Measurements from ENCODE around the gene AVPR2. TPM values are rescaled to one million over a fixed set of nuclear protein-coding genes. Genes with fewer than 3 reads are reported as not detected.

AVPR2 gene
- total RNA-seq, 1 experiment from 2014 or later: not detected

DNA sequence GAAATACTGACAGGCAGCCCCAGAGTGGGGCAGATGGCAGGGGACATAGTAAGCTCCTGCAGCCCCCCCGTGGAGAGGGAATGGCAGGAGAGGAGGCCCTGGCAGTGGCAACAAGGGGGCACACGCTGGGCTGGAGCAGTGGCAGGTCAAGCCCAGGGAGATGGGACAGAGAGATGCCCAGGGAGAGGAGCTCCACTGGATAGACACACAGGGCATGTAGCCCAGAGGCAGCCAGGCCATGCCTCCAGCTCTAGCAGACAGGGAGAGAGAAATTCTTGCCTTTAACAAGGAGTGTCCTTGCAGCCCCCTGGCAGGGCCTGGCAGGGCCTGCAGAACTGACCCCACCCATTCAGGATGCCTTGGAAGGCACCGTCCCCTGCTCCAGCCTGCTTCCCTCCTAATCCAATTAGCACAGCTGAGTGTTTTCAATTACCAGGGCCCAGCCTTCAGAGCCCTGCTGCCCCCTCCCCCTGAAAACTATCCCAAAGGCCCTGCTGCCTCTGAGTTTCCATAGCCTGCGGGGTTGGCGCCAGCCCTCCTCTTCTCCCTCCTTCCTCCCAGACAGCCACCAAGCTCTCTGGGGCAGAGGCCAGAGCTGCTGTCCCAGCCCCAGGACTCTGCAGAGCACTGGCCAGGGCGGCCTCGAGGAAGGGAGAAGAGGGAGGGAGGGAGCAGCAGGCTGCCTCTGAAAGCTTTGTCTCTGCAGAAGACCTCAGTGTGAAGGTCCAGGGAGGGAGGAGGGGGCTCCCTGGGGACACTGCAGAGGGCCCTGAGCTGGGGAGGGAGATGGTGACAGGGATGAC, 31.0 kb upstream of the AVPR2 start:
- Histone ChIP-seq H3K79me2 (ENCODE audit: insufficient read depth, low read length) (no peaks in the 10 kb centered on the region), H2AFZ (ENCODE audit: low read depth, low read length, poor library complexity, severe bottlenecking) (no peak overlapping the region), H3K9ac (ENCODE audit: low read length) (no peak overlapping the region), H3K27ac (ENCODE audit: low read depth, low read length) (no peak overlapping the region), H3K4me1 (ENCODE audit: control insufficient read depth in 1 of 2, insufficient read depth in 2 of 2, low read length in 2 of 2) (no peaks in the 10 kb centered on the region), H3K27me3 (ENCODE audit: insufficient read depth, low read length) (no peaks in the 10 kb centered on the region), H3K36me3 (ENCODE audit: control insufficient read depth in 1 of 2, insufficient read depth in 2 of 2, low read length in 2 of 2) (no peaks in the 10 kb centered on the region), H3K4me2 (ENCODE audit: low read length) (no peak overlapping the region), H3K9me2 (ENCODE audit: insufficient read depth) (no peaks in the 10 kb centered on the region), H4K20me1 (ENCODE audit: insufficient read depth) (no peaks in the 10 kb centered on the region), H3K4me3 (replicated peaks in 1 of 2; ENCODE audit: low read depth in 1 of 2, low read length in 2 of 2) (no peak overlapping the region), H3K9me3 (ENCODE audit: control insufficient read depth in 1 of 2, insufficient read depth in 1 of 2, low read depth in 1 of 2, low read length in 2 of 2) (no peaks in the 10 kb centered on the region)
- no TSS peak for BruUV-seq (replicated peaks)
- RAD21 ChIA-PET (ENCODE audit: low non-redundant PET in 1 of 2, low total read pairs in 2 of 2, uncharacterized antibody in 2 of 2, unreplicated experiment in 2 of 2): no interaction called here
- TF ChIP-seq EZH2phosphoT487 (IDR thresholded peaks at IDR 0.05; ENCODE audit: borderline replicate concordance): no peak
- intact Hi-C loops (cut with micrococcal nuclease): no loop called here
- CTCF ChIA-PET: no interaction called here
- no peak for DNase-seq (ENCODE audit: low read depth, low spot score)
- ATAC-seq: no peak
- POLR2A ChIA-PET: no interaction called here

DNA sequence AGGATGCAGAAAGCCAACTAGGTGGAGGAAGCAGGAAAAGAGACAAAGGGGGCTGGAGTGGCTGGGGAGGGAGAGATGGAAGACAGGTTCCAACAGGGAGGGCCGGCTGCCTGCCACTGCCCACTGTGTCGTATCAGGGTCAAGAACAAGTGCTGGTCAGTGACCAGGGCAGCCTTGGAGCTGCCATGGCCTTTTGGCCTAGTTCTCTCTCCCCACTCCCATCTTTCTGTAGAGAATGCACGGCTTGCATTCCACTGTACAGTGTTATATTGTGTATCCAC, 30.4 kb upstream of the AVPR2 start:
- Histone ChIP-seq H3K9ac (ENCODE audit: low read length) (no peak overlapping the region), H3K27me3 (ENCODE audit: insufficient read depth, low read length) (no peaks in the 10 kb centered on the region), H3K79me2 (ENCODE audit: insufficient read depth, low read length) (no peaks in the 10 kb centered on the region), H3K36me3 (ENCODE audit: control insufficient read depth in 1 of 2, insufficient read depth in 2 of 2, low read length in 2 of 2) (no peaks in the 10 kb centered on the region), H3K9me2 (ENCODE audit: insufficient read depth) (no peaks in the 10 kb centered on the region), H3K9me3 (ENCODE audit: control insufficient read depth in 1 of 2, insufficient read depth in 1 of 2, low read depth in 1 of 2, low read length in 2 of 2) (no peaks in the 10 kb centered on the region), H3K4me1 (ENCODE audit: control insufficient read depth in 1 of 2, insufficient read depth in 2 of 2, low read length in 2 of 2) (no peaks in the 10 kb centered on the region), H4K20me1 (ENCODE audit: insufficient read depth) (no peaks in the 10 kb centered on the region), H3K4me3 (replicated peaks in 1 of 2; ENCODE audit: low read depth in 1 of 2, low read length in 2 of 2) (no peak overlapping the region), H2AFZ (ENCODE audit: low read depth, low read length, poor library complexity, severe bottlenecking) (no peak overlapping the region), H3K4me2 (ENCODE audit: low read length) (no peak overlapping the region), H3K27ac (ENCODE audit: low read depth, low read length) (no peak overlapping the region)
- no peak for TF ChIP-seq FOSL1 (IDR thresholded peaks at IDR 0.05; ENCODE audit: low read depth)
- TF ChIP-seq, protein P1, sequence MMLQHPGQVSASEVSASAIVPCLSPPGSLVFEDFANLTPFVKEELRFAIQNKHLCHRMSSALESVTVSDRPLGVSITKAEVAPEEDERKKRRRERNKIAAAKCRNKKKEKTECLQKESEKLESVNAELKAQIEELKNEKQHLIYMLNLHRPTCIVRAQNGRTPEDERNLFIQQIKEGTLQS (IDR thresholded peaks at IDR 0.05): no peak
- TF ChIP-seq CEBPB (IDR thresholded peaks at IDR 0.05; ENCODE audit: low read depth): no peak
- TF ChIP-seq, protein P2, sequence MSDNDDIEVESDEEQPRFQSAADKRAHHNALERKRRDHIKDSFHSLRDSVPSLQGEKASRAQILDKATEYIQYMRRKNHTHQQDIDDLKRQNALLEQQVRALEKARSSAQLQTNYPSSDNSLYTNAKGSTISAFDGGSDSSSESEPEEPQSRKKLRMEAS (IDR thresholded peaks at IDR 0.05): no peak
- no peak for TF ChIP-seq SIN3A (IDR thresholded peaks at IDR 0.05; ENCODE audit: low read depth)
- no peak for TF ChIP-seq CBX3 (IDR thresholded peaks at IDR 0.05; ENCODE audit: low read depth)
- TF ChIP-seq JUND (IDR thresholded peaks at IDR 0.05): no peak
- no peak for TF ChIP-seq TCF7L2 (IDR thresholded peaks at IDR 0.05; ENCODE audit: borderline replicate concordance, extremely low read depth, insufficient read depth, insufficient read length)
- no peak for TF ChIP-seq POLR2AphosphoS5 (IDR thresholded peaks at IDR 0.05; ENCODE audit: low read depth, low read length)
- TF ChIP-seq, protein P3, sequence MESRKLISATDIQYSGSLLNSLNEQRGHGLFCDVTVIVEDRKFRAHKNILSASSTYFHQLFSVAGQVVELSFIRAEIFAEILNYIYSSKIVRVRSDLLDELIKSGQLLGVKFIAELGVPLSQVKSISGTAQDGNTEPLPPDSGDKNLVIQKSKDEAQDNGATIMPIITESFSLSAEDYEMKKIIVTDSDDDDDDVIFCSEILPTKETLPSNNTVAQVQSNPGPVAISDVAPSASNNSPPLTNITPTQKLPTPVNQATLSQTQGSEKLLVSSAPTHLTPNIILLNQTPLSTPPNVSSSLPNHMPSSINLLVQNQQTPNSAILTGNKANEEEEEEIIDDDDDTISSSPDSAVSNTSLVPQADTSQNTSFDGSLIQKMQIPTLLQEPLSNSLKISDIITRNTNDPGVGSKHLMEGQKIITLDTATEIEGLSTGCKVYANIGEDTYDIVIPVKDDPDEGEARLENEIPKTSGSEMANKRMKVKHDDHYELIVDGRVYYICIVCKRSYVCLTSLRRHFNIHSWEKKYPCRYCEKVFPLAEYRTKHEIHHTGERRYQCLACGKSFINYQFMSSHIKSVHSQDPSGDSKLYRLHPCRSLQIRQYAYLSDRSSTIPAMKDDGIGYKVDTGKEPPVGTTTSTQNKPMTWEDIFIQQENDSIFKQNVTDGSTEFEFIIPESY (IDR thresholded peaks at IDR 0.05; ENCODE audit: extremely low read depth, insufficient replicate concordance, low read length): no peak
- no peak for TF ChIP-seq EZH2 (IDR thresholded peaks at IDR 0.05)
- no peak for TF ChIP-seq POLR2A (IDR thresholded peaks at IDR 0.05; ENCODE audit: borderline replicate concordance, extremely low read depth, insufficient read depth, insufficient read length)
- no peak for TF ChIP-seq EZH2phosphoT487 (IDR thresholded peaks at IDR 0.05; ENCODE audit: borderline replicate concordance)
- ATAC-seq (no peak), DNase-seq (ENCODE audit: low read depth, low spot score) (no peak)
- RAD21 ChIA-PET (ENCODE audit: low non-redundant PET in 1 of 2, low total read pairs in 2 of 2, uncharacterized antibody in 2 of 2, unreplicated experiment in 2 of 2): no interaction called here
- POLR2A ChIA-PET: no interaction called here
- BruUV-seq (replicated peaks): no TSS peak
- CTCF ChIA-PET: no interaction called here
- intact Hi-C loops (cut with micrococcal nuclease): no loop called here

Data from HCT116 (cell line).